Coronary artery (tissue), 2 donors: ENCODE results near the gene ZNF331.

ENCODE experiments used
- DNase-seq: peaks from one replicate; pipeline ENCODE4 v3.0.0-alpha.2; 2017; ENCODE audit warnings: low spot score
- H3K27ac ChIP-seq, 2 donors: fragments of 200-600 bp; sonication (generic); one replicate each; pipeline ENCODE4 v1.5.1; 2016 to 2019
- H3K4me3 ChIP-seq: fragments of 200-600 bp; sonication (generic); 2 replicates; pipeline ENCODE4 v1.5.1; 2016; ENCODE audit warnings: mild to moderate bottlenecking, moderate library complexity
- TF ChIP-seq, protein P1 (sequence below): fragments of 200-600 bp; sonication (generic); IDR thresholded peaks from one replicate; pipeline ENCODE4 v1.5.1; 2019; ENCODE audit warnings: antibody characterized with exemption

ZNF331 gene

DNA sequence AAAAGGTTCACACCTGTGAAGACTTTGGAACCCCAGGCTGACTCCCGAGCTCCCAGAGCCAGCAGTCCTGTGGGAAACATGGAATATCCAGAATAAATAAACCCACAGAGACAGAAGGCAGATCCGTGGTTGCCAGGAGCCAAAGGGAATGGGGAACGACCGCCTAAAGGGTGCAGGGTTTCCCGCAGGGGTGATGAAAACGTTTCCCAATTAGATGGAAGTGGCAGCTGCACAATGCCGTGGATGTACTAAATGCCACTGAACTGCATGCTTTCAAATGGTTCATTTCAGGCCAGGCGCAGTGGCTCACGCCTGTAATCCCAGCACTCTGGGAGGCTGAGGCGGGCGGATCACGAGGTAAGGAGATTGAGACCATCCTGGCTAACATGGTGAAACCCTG lies 70.4 kb downstream of the ZNF331 start:
- no peak overlapping the region for H3K27ac ChIP-seq
- TF ChIP-seq, protein P1, sequence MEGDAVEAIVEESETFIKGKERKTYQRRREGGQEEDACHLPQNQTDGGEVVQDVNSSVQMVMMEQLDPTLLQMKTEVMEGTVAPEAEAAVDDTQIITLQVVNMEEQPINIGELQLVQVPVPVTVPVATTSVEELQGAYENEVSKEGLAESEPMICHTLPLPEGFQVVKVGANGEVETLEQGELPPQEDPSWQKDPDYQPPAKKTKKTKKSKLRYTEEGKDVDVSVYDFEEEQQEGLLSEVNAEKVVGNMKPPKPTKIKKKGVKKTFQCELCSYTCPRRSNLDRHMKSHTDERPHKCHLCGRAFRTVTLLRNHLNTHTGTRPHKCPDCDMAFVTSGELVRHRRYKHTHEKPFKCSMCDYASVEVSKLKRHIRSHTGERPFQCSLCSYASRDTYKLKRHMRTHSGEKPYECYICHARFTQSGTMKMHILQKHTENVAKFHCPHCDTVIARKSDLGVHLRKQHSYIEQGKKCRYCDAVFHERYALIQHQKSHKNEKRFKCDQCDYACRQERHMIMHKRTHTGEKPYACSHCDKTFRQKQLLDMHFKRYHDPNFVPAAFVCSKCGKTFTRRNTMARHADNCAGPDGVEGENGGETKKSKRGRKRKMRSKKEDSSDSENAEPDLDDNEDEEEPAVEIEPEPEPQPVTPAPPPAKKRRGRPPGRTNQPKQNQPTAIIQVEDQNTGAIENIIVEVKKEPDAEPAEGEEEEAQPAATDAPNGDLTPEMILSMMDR, result no peak
- no peak for DNase-seq
- H3K4me3 ChIP-seq, result no peak overlapping the region

DNA sequence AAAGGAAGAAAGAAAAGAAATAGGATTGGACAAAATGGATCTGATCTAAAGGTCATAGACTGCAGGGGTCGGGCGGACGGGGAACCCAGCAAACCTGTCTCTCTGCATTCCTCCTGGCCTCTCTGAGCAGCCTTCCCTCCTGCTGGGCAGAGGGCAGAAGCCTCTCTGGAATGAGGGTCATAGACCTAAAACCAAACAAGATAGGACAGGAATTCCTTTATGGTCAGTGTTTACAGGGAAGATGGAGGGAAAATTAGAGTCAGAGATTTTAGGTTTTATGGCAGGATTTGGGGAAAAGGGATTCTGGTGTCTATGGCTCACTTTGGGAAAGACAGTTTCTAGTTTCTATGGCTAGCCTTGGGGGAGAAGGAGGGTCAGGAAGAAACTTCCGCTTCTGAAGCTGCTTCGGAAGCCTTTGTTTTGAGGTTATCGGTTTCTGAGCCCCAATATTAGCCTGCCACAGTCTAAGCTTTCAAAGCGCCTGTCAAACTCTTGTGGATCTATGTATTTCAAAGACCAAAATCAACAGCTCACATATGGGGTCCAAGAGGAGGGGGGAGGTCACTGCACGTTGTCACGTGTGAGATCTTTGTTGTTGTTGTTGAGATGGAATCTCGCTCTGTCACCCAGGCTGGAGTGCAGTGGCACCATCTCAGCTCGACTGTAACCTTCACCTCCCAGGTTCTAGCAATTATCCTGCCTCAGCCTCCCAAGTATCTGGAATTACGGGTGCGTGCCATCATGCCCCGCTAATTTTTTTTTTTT lies 75.0 kb downstream of the ZNF331 start:
- TF ChIP-seq, protein P1, result no peak
- Histone ChIP-seq H3K27ac (no peak overlapping the region), H3K4me3 (no peak overlapping the region)
- DNase-seq, result no peak

DNA sequence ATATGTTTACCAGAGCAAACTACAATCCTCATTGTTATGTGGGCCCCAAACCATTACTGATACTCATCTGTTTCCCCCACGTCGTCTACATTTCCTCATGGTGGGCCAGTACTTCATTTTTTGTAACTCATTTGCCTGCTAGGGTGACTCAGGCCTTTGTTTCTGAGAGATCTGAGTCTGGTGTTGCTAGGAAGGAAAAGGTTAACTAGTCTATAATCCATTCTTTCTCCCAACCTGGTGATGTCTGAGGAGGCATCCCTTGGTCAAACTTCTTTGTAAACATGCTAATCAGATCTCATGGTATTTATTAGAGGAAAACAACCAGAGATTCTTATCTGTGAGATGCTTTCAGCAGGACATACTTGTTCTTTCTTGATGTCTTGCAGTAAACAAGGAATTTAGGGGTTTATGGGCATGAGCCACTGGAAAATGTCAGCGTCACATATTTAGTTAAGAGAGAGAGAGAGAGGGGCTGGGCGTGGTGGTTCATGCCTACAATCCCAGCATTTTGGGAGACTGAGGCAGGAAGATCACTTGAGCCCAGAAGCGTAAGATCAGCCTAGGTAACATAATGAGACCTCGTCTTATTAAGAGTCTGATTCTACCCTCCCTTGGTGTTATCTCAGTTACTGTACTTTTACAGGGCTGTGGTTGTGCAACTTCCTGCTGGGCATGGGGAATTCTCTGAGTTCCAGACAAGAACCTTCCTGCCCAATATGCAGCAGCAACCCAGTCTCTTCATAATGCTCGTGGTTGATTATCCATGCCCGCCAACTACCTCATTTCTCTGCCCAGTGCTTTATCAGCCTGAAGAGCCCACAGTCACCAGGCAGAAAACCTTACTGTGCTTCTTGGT lies 84.2 kb downstream of the ZNF331 start:
- DNase-seq, result no peak
- Histone ChIP-seq H3K27ac (no peak overlapping the region), H3K4me3 (no peak overlapping the region)
- TF ChIP-seq, protein P1, result no peak

DNA sequence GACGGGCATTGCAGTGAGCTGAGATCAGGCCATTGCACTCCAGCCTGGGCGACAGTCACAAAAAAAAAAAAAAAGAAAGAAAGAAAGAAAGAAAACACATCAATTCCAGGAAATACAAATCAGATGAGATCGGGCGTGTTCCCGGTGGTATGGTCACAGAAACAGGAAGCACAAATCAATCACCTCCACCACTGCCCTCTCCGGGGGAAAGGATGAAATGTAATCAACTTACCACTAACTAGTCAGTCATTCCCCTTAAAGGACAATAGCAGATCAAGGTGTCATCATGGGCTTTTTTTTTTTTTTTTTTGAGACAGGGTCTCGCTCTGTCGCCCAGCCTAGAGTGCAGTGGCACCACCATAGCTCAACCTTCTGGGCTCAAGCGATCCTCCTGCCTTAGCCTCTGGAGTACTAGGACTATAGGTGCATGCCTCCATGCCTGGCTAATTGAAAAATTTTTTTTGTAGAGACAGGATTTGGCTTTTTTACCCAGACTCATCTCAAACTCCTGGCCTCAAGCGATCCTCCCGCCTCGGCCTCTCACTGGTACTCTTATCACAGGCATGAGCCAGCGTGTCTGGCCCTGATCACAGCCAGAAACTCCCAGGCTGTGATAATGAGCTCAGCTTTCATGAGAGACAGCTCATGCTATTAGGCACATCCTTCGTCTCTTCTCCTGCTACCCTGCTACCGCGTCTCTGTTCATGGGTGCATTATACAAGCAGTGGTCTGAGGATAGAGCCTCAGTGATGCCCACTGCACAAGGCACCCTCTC lies 87.0 kb downstream of the ZNF331 start:
- TF ChIP-seq, protein P1, result no peak
- Histone ChIP-seq H3K27ac (no peak overlapping the region), H3K4me3 (no peak overlapping the region)
- no peak for DNase-seq

DNA sequence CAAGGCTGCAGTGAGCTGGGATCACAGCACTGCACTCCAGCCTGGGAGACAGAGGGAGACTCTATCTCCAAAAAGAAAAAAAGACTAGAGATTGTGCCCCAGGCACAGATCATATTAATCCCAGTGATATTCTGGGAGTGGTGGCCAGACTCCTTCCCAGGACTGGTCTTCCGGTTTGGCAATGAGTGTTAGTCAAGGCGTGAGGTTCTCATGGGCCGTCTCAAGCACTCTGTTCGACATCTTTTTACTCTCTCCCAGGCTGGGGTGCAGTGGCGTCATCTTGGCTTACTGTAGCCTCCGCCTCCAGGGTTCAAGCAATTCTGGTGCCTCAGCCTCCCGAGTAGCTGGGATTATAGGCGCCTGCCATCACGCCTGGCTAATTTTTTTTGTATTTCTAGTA lies 88.5 kb downstream of the ZNF331 start:
- H3K4me3 ChIP-seq, result no peak overlapping the region
- TF ChIP-seq, protein P1, result no peak
- DNase-seq, result no peak

DNA sequence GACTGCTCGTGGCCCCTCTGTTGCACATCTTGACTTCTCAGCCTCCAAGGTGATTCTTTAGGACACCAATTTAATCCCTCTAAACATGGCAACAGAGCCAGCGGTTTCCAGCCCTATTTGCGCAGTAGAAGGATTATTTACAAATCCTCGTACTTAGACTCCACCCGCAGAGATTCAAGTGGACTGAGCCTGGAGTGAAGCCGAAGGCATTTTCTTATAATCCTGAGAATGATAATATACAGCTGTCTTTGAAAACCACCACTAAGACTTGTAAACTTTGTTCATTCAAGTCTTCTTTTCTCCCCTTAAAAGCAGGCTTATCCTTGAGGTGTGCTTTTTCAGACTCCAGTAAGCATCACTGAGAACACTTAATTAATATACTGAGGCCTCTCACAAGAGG lies 89.0 kb downstream of the ZNF331 start:
- DNase-seq, result no peak
- TF ChIP-seq, protein P1, result no peak
- H3K4me3 ChIP-seq, result no peak overlapping the region

More for the DNA sequence above, 88.5 kb downstream of the ZNF331 start:
- H3K27ac ChIP-seq, result no peak overlapping the region

More for the DNA sequence above, 89.0 kb downstream of the ZNF331 start:
- no peak overlapping the region for H3K27ac ChIP-seq
